ENCODE measurements around the gene ADCY4.

GRCh38 chr14:24293525-24293924, 41.3 kb downstream of the ADCY4 start:
- TF ChIP-seq ZFP3 (CRISPR knock-in tag; IDR thresholded peaks at IDR 0.05) (no peak), PATZ1 (CRISPR knock-in tag; IDR thresholded peaks at IDR 0.05; ENCODE audit: borderline replicate concordance) (no peak), OSR1 (CRISPR knock-in tag; IDR thresholded peaks at IDR 0.05) (no peak), ARNTL (CRISPR knock-in tag; IDR thresholded peaks at IDR 0.05; ENCODE audit: borderline replicate concordance, low read depth) (no peak), SNAI2 (CRISPR knock-in tag; IDR thresholded peaks at IDR 0.05) (no peak), ZNF70 (CRISPR knock-in tag; IDR thresholded peaks at IDR 0.05) (no peak), POU6F1 (CRISPR knock-in tag; IDR thresholded peaks at IDR 0.05; ENCODE audit: borderline replicate concordance, low read depth) (no peak), CREB5 (CRISPR knock-in tag; IDR thresholded peaks at IDR 0.05; ENCODE audit: low read depth) (no peak), ZFP30 (CRISPR knock-in tag; IDR thresholded peaks at IDR 0.05) (no peak), TOX (CRISPR knock-in tag; IDR thresholded peaks at IDR 0.05; ENCODE audit: borderline replicate concordance) (no peak), ZNF565 (CRISPR knock-in tag; conservative IDR thresholded peaks at IDR 0.05; ENCODE audit: low read depth) (no peak), ISL1 (CRISPR knock-in tag; IDR thresholded peaks at IDR 0.05) (no peak), TSHZ2 (CRISPR knock-in tag; IDR thresholded peaks at IDR 0.05) (no peak)

All from SK-N-SH treated with all-trans-retinoic acid at 6 μM for 48 hours (cell line).